SK-N-MC (cell line): ENCODE results near the gene NEUROD4.

Source experiments
- EZH2 ChIP-seq: fragments of 200-600 bp; sonication (generic); IDR thresholded peaks from one replicate; pipeline ENCODE4 v1.6.1; 2017; ENCODE audit warnings: antibody characterized with exemption
- POLR2AphosphoS5 ChIP-seq: IDR thresholded peaks from 2 replicates; pipeline ENCODE4 v1.6.1; 2012; ENCODE audit warnings: mild to moderate bottlenecking, low read depth, low read length, borderline replicate concordance

DNA sequence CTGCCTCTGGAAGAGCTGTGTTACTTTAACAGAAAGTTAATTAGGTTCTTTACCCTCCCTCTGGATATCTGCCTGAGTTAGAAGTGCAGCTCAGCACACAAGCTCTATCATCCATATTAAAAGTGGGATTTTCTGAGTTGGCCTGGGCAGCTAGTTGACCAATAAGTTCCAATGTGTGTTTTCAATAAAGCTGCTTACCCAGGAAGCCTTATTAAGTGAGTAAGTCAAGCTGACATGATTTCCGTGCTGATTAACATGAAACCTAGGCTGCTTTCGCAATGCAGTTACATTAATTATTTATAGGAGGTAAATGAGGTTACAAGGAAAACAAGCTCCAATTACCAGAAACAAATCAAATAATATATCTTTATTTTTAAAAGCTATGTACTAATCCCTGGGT, 4.8 kb downstream of the NEUROD4 start:
- no peak for TF ChIP-seq POLR2AphosphoS5
- no peak for TF ChIP-seq EZH2
